COLO668 (cell line): ENCODE measurements around the gene VPS13D.
"Not testable (repeated sequence)": the region's sequence is repeated elsewhere in the genome, so short reads cannot be mapped to it uniquely, and the experiment has no call there.

Experiments
- DNase-seq: peaks from one replicate; lab custom pipeline; 2025; ENCODE audit not compliant: unreplicated experiment; lab: John Stamatoyannopoulos, UW

The VPS13D gene

GRCh38 chr1:12284486-12284885 lies 54.7 kb downstream of the VPS13D start:
- DNase-seq = no peak

GRCh38 chr1:12285496-12286143 lies 55.8 kb downstream of the VPS13D start:
- DNase-seq = no peak

- DNase-seq = no peak
These were observed 58.0 kb downstream of the VPS13D start for GRCh38 chr1:12287869-12288268.

GRCh38 chr1:12290828-12291227 lies 61.0 kb downstream of the VPS13D start:
- DNase-seq = no peak

- DNase-seq = no peak
These were observed 63.6 kb downstream of the VPS13D start for GRCh38 chr1:12293416-12293815.

- no peak for DNase-seq
These were observed 64.2 kb downstream of the VPS13D start for GRCh38 chr1:12294076-12294475.

- DNase-seq = no peak
These were observed 66.2 kb downstream of the VPS13D start for GRCh38 chr1:12296016-12296415.

- DNase-seq = no peak
These were observed 66.8 kb downstream of the VPS13D start for GRCh38 chr1:12296623-12297022.

GRCh38 chr1:12300706-12301105 lies 70.9 kb downstream of the VPS13D start:
- DNase-seq = no peak

- no peak for DNase-seq
These were observed 71.8 kb downstream of the VPS13D start for GRCh38 chr1:12301518-12302237.

GRCh38 chr1:12302798-12303447 lies 73.1 kb downstream of the VPS13D start:
- no peak for DNase-seq

GRCh38 chr1:12305377-12305776 lies 75.5 kb downstream of the VPS13D start:
- DNase-seq = no peak

GRCh38 chr1:12309783-12310742 lies 80.2 kb downstream of the VPS13D start:
- DNase-seq = no peak

GRCh38 chr1:12314333-12314903 lies 84.6 kb downstream of the VPS13D start:
- DNase-seq = no peak

- DNase-seq = no peak
These were observed 85.3 kb downstream of the VPS13D start for GRCh38 chr1:12315146-12315545.

GRCh38 chr1:12316331-12316730 lies 86.5 kb downstream of the VPS13D start:
- DNase-seq = no peak

GRCh38 chr1:12320486-12320885 lies 90.7 kb downstream of the VPS13D start:
- no peak for DNase-seq

GRCh38 chr1:12324423-12324822 lies 94.6 kb downstream of the VPS13D start:
- DNase-seq = no peak

GRCh38 chr1:12324973-12325372 lies 95.1 kb downstream of the VPS13D start:
- not testable (repeated sequence) for DNase-seq

GRCh38 chr1:12326986-12327385 lies 97.2 kb downstream of the VPS13D start:
- no peak for DNase-seq

- DNase-seq = no peak
These were observed 97.7 kb downstream of the VPS13D start for GRCh38 chr1:12327566-12327965.
